K562 (cell line): ENCODE measurements around the gene MMP24OS. TPM values are rescaled to one million over a fixed set of nuclear protein-coding genes. Genes with fewer than 3 reads are reported as not detected.

Experiments used
- ARID1B ChIP-seq: fragments of 450-650 bp; IDR thresholded peaks from 2 replicates; pipeline ENCODE4 v1.6.1; 2016; ENCODE audit warnings: antibody characterized with exemption, mild to moderate bottlenecking, inconsistent platforms
- CREBBP ChIP-seq: IDR thresholded peaks from one replicate; pipeline ENCODE4 v1.6.1; 2012; ENCODE audit warnings: low read depth, mild to moderate bottlenecking, control low read depth, inconsistent platforms, low read length
- CTBP1 ChIP-seq: fragments of 450-650 bp; IDR thresholded peaks from 2 replicates; pipeline ENCODE4 v1.6.1; 2016; ENCODE audit warnings: borderline replicate concordance
- DDX20 ChIP-seq: fragments of 450-650 bp; IDR thresholded peaks from 2 replicates; pipeline ENCODE4 v1.6.1; 2016; ENCODE audit warnings: missing genetic modification characterization, low read depth, mild to moderate bottlenecking, missing compliant biosample characterization, moderate library complexity
- EHMT2 ChIP-seq: fragments of 450-650 bp; IDR thresholded peaks from 2 replicates; pipeline ENCODE4 v1.6.1; 2018; ENCODE audit warnings: antibody characterized with exemption
- FOSL1 ChIP-seq: fragments of 200-800 bp; sonication (Bioruptor generic); conservative IDR thresholded peaks from 2 replicates; pipeline ENCODE4 v1.6.1; 2016; ENCODE audit warnings: missing genetic modification characterization, missing compliant biosample characterization
- FOXK2 ChIP-seq, 2 experiments: fragments of 450-650 bp; IDR thresholded peaks in 1 of 2; conservative IDR thresholded peaks in 1 of 2; 2 replicates each; pipeline ENCODE4 v1.6.1; 2016; ENCODE audit warnings: low read depth in 2 of 2, mild to moderate bottlenecking in 1 of 2
- GATA2 ChIP-seq: sonication (generic); formaldehyde crosslinking; IDR thresholded peaks from 2 replicates; pipeline ENCODE4 v1.4.0; 2020; ENCODE audit warnings: mild to moderate bottlenecking, missing genetic modification reagents
- ID3 ChIP-seq, 2 experiments: fragments of 250-450 bp in 1 of 2; fragments of 450-650 bp in 1 of 2; sonication (Bioruptor Pico) in 1 of 2; IDR thresholded peaks; 2 replicates each; pipeline versions ENCODE4 v1.6.1 to v1.8.0; 2016 to 2021; ENCODE audit warnings: mild to moderate bottlenecking in 2 of 2, moderate library complexity in 2 of 2, missing compliant biosample characterization in 1 of 2, missing genetic modification characterization in 1 of 2
- KDM1A ChIP-seq, 2 experiments: fragments of 450-650 bp; IDR thresholded peaks; 2 replicates each; pipeline ENCODE4 v1.6.1; 2016; ENCODE audit warnings: mild to moderate bottlenecking in 2 of 2
- L3MBTL2 ChIP-seq: fragments of 450-650 bp; IDR thresholded peaks from 2 replicates; pipeline ENCODE4 v1.6.1; 2016; ENCODE audit warnings: mild to moderate bottlenecking, moderate library complexity
- PRMT5 ChIP-seq: sonication (generic); formaldehyde crosslinking; IDR thresholded peaks from 2 replicates; pipeline ENCODE4 v1.5.0; 2020; ENCODE audit warnings: missing genetic modification reagents
- PTTG1 ChIP-seq: fragments of 450-650 bp; IDR thresholded peaks from 2 replicates; pipeline ENCODE4 v1.6.1; 2016; ENCODE audit warnings: low read depth, mild to moderate bottlenecking, missing genetic modification characterization, missing compliant biosample characterization
- SMARCA4 ChIP-seq: fragments of 450-650 bp; IDR thresholded peaks from 2 replicates; pipeline ENCODE4 v1.6.1; 2016
- TAF1 ChIP-seq: IDR thresholded peaks from 2 replicates; pipeline ENCODE4 v1.6.1; 2011; ENCODE audit warnings: mild to moderate bottlenecking, low read length, moderate library complexity; ENCODE audit not compliant: insufficient read depth, control insufficient read depth, severe bottlenecking; ENCODE audit errors: extremely low read depth
- TAL1 ChIP-seq: fragments of 450-650 bp; IDR thresholded peaks from 2 replicates; pipeline ENCODE4 v1.6.1; 2016; ENCODE audit warnings: mild to moderate bottlenecking
- TBP ChIP-seq: optimal IDR thresholded peaks from 2 replicates; pipeline ENCODE3; 2011; ENCODE audit warnings: low read depth, low read length, improper control_type of control experiment
- ZNF134 ChIP-seq: fragments of 250-450 bp; sonication (Bioruptor Pico); conservative IDR thresholded peaks from 2 replicates; pipeline ENCODE4 v1.4.0; 2020
- ZNF766 ChIP-seq: fragments of 200-800 bp; sonication (Bioruptor generic); conservative IDR thresholded peaks from 2 replicates; pipeline ENCODE4 v1.6.1; 2016; ENCODE audit warnings: missing genetic modification characterization, missing compliant biosample characterization
- polyA plus RNA-seq, 8 experiments: library from polyadenylated mRNA; depleted of rRNA in 4 of 8; stranded (reverse) in 5 of 8; unstranded in 3 of 8; fragments of >200 nt; fragmentation: Nextera tagmentation in 2 of 8; fragmentation: Illumina TruSeq in 1 of 8; extraction: Ambion mirVana in 2 of 8; extraction: Trizol in 1 of 8; gene quantifications; 2 replicates each; pipeline versions ENCODE4 v1.2.1 to v1.2.3, GENCODE V29; 2011 to 2014; ENCODE audit warnings: inconsistent platforms in 1 of 8, missing spikeins in 1 of 8
- total RNA-seq, 7 experiments: library from RNA; depleted of rRNA in 6 of 7; stranded (reverse); fragments of >200 nt in 6 of 7; fragmentation: Illumina TruSeq in 2 of 7; extraction: Trizol in 2 of 7; gene quantifications; 2 replicates each; pipeline versions ENCODE4 v1.2.1 to v1.2.3, GENCODE V29; 2011 to 2021; ENCODE audit warnings: low replicate concordance in 1 of 7
- TF ChIP-seq, protein P1 (sequence below): fragments of 450-650 bp; IDR thresholded peaks from 2 replicates; pipeline ENCODE4 v1.6.1; 2017; ENCODE audit warnings: antibody characterized with exemption, mild to moderate bottlenecking
- TF ChIP-seq, protein P2 (sequence below): fragments of 250-450 bp; sonication (Bioruptor Pico); IDR thresholded peaks from 2 replicates; pipeline ENCODE4 v1.4.0; 2020; ENCODE audit warnings: mild to moderate bottlenecking, moderate library complexity, borderline replicate concordance

MMP24OS gene
- total and polyA plus RNA-seq, 9 of the 15 experiments (the other 6 are each of a cell fraction or from before 2014, with no cell fraction given) = 0.92 to 41.5 (median 11.4) TPM

GRCh38 chr20:35327074-35327976 lies 49.4 kb upstream of the MMP24OS start (continued):
- TF ChIP-seq, protein P1, sequence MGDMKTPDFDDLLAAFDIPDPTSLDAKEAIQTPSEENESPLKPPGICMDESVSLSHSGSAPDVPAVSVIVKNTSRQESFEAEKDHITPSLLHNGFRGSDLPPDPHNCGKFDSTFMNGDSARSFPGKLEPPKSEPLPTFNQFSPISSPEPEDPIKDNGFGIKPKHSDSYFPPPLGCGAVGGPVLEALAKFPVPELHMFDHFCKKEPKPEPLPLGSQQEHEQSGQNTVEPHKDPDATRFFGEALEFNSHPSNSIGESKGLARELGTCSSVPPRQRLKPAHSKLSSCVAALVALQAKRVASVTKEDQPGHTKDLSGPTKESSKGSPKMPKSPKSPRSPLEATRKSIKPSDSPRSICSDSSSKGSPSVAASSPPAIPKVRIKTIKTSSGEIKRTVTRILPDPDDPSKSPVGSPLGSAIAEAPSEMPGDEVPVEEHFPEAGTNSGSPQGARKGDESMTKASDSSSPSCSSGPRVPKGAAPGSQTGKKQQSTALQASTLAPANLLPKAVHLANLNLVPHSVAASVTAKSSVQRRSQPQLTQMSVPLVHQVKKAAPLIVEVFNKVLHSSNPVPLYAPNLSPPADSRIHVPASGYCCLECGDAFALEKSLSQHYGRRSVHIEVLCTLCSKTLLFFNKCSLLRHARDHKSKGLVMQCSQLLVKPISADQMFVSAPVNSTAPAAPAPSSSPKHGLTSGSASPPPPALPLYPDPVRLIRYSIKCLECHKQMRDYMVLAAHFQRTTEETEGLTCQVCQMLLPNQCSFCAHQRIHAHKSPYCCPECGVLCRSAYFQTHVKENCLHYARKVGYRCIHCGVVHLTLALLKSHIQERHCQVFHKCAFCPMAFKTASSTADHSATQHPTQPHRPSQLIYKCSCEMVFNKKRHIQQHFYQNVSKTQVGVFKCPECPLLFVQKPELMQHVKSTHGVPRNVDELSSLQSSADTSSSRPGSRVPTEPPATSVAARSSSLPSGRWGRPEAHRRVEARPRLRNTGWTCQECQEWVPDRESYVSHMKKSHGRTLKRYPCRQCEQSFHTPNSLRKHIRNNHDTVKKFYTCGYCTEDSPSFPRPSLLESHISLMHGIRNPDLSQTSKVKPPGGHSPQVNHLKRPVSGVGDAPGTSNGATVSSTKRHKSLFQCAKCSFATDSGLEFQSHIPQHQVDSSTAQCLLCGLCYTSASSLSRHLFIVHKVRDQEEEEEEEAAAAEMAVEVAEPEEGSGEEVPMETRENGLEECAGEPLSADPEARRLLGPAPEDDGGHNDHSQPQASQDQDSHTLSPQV = 0 out of 2 replicates have a peak, but pooled peaks have one; percentile 24
- TF ChIP-seq PRMT5 (CRISPR knock-in tag) (no peak), GATA2 (peak; percentile 21; the same call in 1 of the 2 replicates), TAL1 (peak; percentile 27; the same call in 1 of the 2 replicates), ARID1B (peak; percentile 81), CREBBP (no peak), CTBP1 (0 out of 2 replicates have a peak, but pooled peaks have one; percentile 31), KDM1A (IDR thresholded peaks at IDR 0.05) (peak in 1 of 2 experiments; percentile 15; a peak in 1 of 4 replicates), PTTG1 (tag) (no peak), L3MBTL2 (no peak), ID3 (CRISPR knock-in tag; IDR thresholded peaks at IDR 0.05) (no peak), ID3 (tag; IDR thresholded peaks at IDR 0.05) (peak; percentile 94), TAF1 (no peak), EHMT2 (peak; percentile 13; the same call in 1 of the 2 replicates), FOSL1 (tag) (peak; percentile 93), DDX20 (tag) (no peak), SMARCA4 (peak; percentile 84), TBP (no peak), FOXK2 (conservative IDR thresholded peaks at IDR 0.05 in 1 of 2, IDR thresholded peaks at IDR 0.05 in 1 of 2; ENCODE audit: low read depth in 2 of 2) (peak in 1 of 2 experiments; percentile 20; a peak in 1 of 4 replicates), ZNF134 (CRISPR knock-in tag) (no peak), ZNF766 (CRISPR knock-in tag) (no peak)
- TF ChIP-seq, protein P2, sequence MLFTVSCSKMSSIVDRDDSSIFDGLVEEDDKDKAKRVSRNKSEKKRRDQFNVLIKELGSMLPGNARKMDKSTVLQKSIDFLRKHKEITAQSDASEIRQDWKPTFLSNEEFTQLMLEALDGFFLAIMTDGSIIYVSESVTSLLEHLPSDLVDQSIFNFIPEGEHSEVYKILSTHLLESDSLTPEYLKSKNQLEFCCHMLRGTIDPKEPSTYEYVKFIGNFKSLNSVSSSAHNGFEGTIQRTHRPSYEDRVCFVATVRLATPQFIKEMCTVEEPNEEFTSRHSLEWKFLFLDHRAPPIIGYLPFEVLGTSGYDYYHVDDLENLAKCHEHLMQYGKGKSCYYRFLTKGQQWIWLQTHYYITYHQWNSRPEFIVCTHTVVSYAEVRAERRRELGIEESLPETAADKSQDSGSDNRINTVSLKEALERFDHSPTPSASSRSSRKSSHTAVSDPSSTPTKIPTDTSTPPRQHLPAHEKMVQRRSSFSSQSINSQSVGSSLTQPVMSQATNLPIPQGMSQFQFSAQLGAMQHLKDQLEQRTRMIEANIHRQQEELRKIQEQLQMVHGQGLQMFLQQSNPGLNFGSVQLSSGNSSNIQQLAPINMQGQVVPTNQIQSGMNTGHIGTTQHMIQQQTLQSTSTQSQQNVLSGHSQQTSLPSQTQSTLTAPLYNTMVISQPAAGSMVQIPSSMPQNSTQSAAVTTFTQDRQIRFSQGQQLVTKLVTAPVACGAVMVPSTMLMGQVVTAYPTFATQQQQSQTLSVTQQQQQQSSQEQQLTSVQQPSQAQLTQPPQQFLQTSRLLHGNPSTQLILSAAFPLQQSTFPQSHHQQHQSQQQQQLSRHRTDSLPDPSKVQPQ (CRISPR knock-in tag) = no peak
